Loucy (cell line): ENCODE results near the gene MYO1E.

Experiments
- H2AFZ ChIP-seq: fragments of 200-600 bp; sonication (generic); 2 replicates; pipeline ENCODE4 v1.6.0; 2016; ENCODE audit warnings: antibody characterized with exemption, mild to moderate bottlenecking, low read length, moderate library complexity
- H3F3A ChIP-seq: fragments of 200-600 bp; 2 replicates; pipeline ENCODE4 v1.6.0; 2016; ENCODE audit warnings: antibody characterized with exemption, low read depth, mild to moderate bottlenecking
- H3K27me3 ChIP-seq: fragments of 200-600 bp; sonication (generic); 2 replicates; pipeline ENCODE4 v1.6.1; 2014; ENCODE audit warnings: low read length, mild to moderate bottlenecking; ENCODE audit not compliant: insufficient read depth, poor library complexity, severe bottlenecking
- H3K36me3 ChIP-seq: fragments of 200-600 bp; sonication (generic); 2 replicates; pipeline ENCODE4 v1.6.1; 2016; ENCODE audit warnings: low read length; ENCODE audit not compliant: insufficient read depth
- H3K4me1 ChIP-seq: fragments of 200-600 bp; sonication (generic); 2 replicates; pipeline ENCODE4 v1.5.1; 2014; ENCODE audit warnings: low read length, mild to moderate bottlenecking; ENCODE audit not compliant: insufficient read depth, poor library complexity, severe bottlenecking
- H3K4me2 ChIP-seq: fragments of 200-600 bp; sonication (generic); 2 replicates; pipeline ENCODE4 v1.6.0; 2014; ENCODE audit warnings: antibody characterized with exemption, low read length, low read depth, mild to moderate bottlenecking; ENCODE audit not compliant: poor library complexity, severe bottlenecking
- H3K4me3 ChIP-seq: fragments of 200-600 bp; sonication (generic); 2 replicates; pipeline ENCODE4 v1.5.1; 2014; ENCODE audit warnings: low read length, mild to moderate bottlenecking, mixed read lengths; ENCODE audit not compliant: poor library complexity, severe bottlenecking
- H3K79me2 ChIP-seq: fragments of 200-600 bp; sonication (generic); 2 replicates; pipeline ENCODE4 v1.6.1; 2014; ENCODE audit warnings: low read length; ENCODE audit not compliant: insufficient read depth
- H3K9ac ChIP-seq: fragments of 200-600 bp; sonication (generic); 2 replicates; pipeline ENCODE4 v1.6.0; 2014; ENCODE audit warnings: mild to moderate bottlenecking, low read depth, low read length, moderate library complexity; ENCODE audit not compliant: poor library complexity, severe bottlenecking
- H3K9me2 ChIP-seq: fragments of 200-600 bp; sonication (generic); replicated peaks from 2 replicates; pipeline ENCODE4 v1.6.1; 2016; ENCODE audit warnings: low read depth, low read length, mixed read lengths
- H3K9me3 ChIP-seq: fragments of 200-600 bp; sonication (generic); 2 replicates; pipeline ENCODE4 v1.6.1; 2014; ENCODE audit warnings: mild to moderate bottlenecking, antibody characterized with exemption, low read length, low read depth; ENCODE audit not compliant: insufficient read depth
- H4K20me1 ChIP-seq: fragments of 200-600 bp; sonication (generic); 2 replicates; pipeline ENCODE4 v1.6.0; 2014; ENCODE audit warnings: antibody characterized with exemption, low read length, mild to moderate bottlenecking; ENCODE audit not compliant: insufficient read depth, poor library complexity, severe bottlenecking
- CTCF ChIP-seq: fragments of 200-600 bp; sonication (generic); conservative IDR thresholded peaks from 2 replicates; pipeline ENCODE4 v1.5.1; 2014; ENCODE audit warnings: mild to moderate bottlenecking, antibody characterized with exemption, low read length
- EZH2phosphoT487 ChIP-seq: fragments of 200-600 bp; IDR thresholded peaks from 2 replicates; pipeline ENCODE4 v1.6.1; 2018; ENCODE audit warnings: antibody characterized with exemption, mild to moderate bottlenecking, moderate library complexity, borderline replicate concordance

Gene MYO1E

GRCh38 chr15:59283717-59284391 lies 88.8 kb downstream of the MYO1E start:
- Histone ChIP-seq H3K9me2 (no peaks in the 10 kb centered on the region), H3F3A (no peaks in the 10 kb centered on the region), H4K20me1 (no peaks in the 10 kb centered on the region), H3K4me3 (no peak overlapping the region), H3K27me3 (no peaks in the 10 kb centered on the region), H3K9ac (no peak overlapping the region), H3K79me2 (no peaks in the 10 kb centered on the region), H3K36me3 (no peaks in the 10 kb centered on the region), H2AFZ (no peak overlapping the region), H3K4me1 (no peaks in the 10 kb centered on the region), H3K9me3 (no peaks in the 10 kb centered on the region), H3K4me2 (no peak overlapping the region)
- TF ChIP-seq EZH2phosphoT487 (no peak), CTCF (no peak)

GRCh38 chr15:59282515-59283337 lies 89.9 kb downstream of the MYO1E start:
- TF ChIP-seq EZH2phosphoT487 (no peak), CTCF (no peak)
- Histone ChIP-seq H3F3A (no peaks in the 10 kb centered on the region), H3K36me3 (no peaks in the 10 kb centered on the region), H4K20me1 (no peaks in the 10 kb centered on the region), H3K4me1 (no peaks in the 10 kb centered on the region), H3K9me2 (no peaks in the 10 kb centered on the region), H3K4me3 (no peak overlapping the region), H3K4me2 (no peak overlapping the region), H3K27me3 (no peaks in the 10 kb centered on the region), H2AFZ (no peak overlapping the region), H3K9ac (no peak overlapping the region), H3K9me3 (no peaks in the 10 kb centered on the region), H3K79me2 (no peaks in the 10 kb centered on the region)

GRCh38 chr15:59281699-59282098 lies 91.0 kb downstream of the MYO1E start:
- no peaks in the 10 kb centered on the region for H3K27me3 ChIP-seq
- TF ChIP-seq CTCF (no peak), EZH2phosphoT487 (no peak)
- no peak overlapping the region for H3K9ac ChIP-seq
- H3K4me1 ChIP-seq: no peaks in the 10 kb centered on the region
- no peaks in the 10 kb centered on the region for H3K36me3 ChIP-seq
- no peak overlapping the region for H2AFZ ChIP-seq
- H3F3A ChIP-seq: no peaks in the 10 kb centered on the region
- H3K4me3 ChIP-seq: no peak overlapping the region
- H3K9me2 ChIP-seq: no peaks in the 10 kb centered on the region
- no peaks in the 10 kb centered on the region for H4K20me1 ChIP-seq
- H3K79me2 ChIP-seq: no peaks in the 10 kb centered on the region
- no peaks in the 10 kb centered on the region for H3K9me3 ChIP-seq
- no peak overlapping the region for H3K4me2 ChIP-seq
